HG02981 (cell line): ENCODE results near the gene FAM131A.

Experiments
- ATAC-seq: cut with Tn5 transposase; IDR thresholded peaks from one replicate; pipeline ENCODE4 v1.9.1; 2021; ENCODE audit warnings: mild to moderate bottlenecking, moderate library complexity; ENCODE audit not compliant: unreplicated experiment

Gene FAM131A

GRCh38 chr3:184389384-184389783, 52.0 kb downstream of the FAM131A start:
- no peak for ATAC-seq

- no peak for ATAC-seq
Observed at GRCh38 chr3:184389935-184390528, 52.6 kb downstream of the FAM131A start.

DNA sequence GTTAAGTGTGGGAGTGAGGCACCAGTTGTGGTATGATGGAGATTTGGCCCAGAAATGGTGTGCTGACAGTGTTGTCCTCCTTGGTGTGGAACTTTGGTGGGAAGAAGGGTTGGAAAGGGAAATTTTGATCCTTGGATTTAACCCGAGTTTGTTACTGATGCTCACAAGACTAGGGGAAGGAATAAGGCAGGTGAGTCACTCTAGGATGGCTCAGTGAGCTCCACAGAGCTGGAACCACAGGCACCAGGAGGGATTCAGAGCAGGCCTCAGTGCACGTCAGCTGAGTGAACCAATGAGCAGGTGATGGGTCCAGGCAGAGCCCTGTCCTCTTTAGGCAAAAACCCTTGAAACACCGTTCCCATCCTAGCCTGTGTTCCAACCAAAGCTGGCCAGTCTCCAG, 53.9 kb downstream of the FAM131A start:
- ATAC-seq: no peak

DNA sequence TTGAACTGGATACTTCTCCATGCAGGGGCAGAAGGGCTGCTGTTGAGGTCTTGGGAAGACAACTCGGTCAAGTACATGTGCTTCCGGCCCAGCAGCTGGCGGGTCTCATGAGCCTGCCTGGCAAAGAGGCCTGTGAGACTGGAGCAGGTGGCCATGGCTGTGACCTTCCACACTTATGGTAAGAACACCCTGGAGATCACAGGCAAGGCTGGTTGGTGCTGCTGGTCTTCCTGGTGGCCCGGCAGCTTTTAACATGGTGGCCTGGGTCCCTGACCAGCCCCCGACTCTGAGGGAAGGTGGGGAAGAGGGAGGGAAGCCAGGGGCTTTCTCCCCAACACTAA, 57.9 kb downstream of the FAM131A start:
- ATAC-seq: no peak
